ENCODE data around the gene MAF.

The MAF gene

DNA sequence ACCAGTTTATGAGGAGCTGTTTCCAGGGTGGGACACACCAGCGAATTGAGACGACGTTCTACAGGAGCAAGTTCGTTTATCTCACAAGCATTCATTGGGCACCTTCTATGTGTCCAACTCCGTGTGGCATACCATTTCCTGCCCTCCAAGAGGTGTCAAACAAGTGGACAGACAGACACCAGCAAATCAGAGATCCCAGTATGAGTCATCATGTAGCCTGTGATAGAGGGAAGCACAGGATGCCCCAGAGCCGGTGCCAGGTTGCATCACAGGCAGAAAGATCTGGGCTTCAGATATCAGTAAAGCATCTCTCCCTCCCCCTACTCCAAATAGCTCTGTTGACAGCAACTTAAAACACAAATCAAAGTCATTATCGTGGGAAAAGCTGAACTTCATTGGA is 31.8 kb upstream of the MAF start:
- in situ Hi-C loops (cut with HindIII; ENCODE audit: low pct_ligation_motif_present, low sequenced_read_pairs): no loop called here
- Histone ChIP-seq H3K4me3 (ENCODE audit: low read depth, low read length) (no peak overlapping the region), H3K27me3 (replicated peaks) (no peaks in the 10 kb centered on the region), H3K27ac (no peak overlapping the region), H3K36me3 (replicated peaks) (no peaks in the 10 kb centered on the region)
- DNase-seq: peak; percentile 45
- TF ChIP-seq CTCF (IDR thresholded peaks at IDR 0.05; ENCODE audit: low read depth, low read length, missing control alignments): no peak

DNA sequence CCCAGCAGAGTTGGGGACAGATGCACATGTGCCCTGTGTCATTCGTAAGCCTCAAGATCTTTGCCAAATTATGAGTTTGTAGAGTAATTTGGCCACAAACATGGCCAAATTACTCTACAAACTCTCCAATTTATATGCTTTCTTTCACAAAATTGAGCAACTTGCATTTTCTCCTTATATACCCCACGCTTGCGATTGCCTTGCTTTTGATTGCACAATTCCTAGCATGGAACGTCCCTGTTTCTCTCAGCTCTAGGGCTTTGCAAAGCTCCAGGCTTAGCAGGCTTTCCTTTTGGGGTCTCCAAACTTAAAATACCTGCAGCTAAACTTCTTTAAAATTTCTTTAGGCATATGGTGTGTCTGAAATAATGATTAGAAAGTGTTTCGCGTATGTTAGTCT is 28.5 kb upstream of the MAF start:
- no peak for DNase-seq
- peak overlapping the region; percentile 4 for H3K27ac ChIP-seq
- in situ Hi-C loops (cut with HindIII; ENCODE audit: low pct_ligation_motif_present, low sequenced_read_pairs): no loop called here
- no peak for TF ChIP-seq CTCF (IDR thresholded peaks at IDR 0.05; ENCODE audit: low read depth, low read length, missing control alignments)
- H3K27me3 ChIP-seq (replicated peaks): no peaks in the 10 kb centered on the region
- no peaks in the 10 kb centered on the region for H3K36me3 ChIP-seq (replicated peaks)
- no peak overlapping the region for H3K4me3 ChIP-seq (ENCODE audit: low read depth, low read length)

DNA sequence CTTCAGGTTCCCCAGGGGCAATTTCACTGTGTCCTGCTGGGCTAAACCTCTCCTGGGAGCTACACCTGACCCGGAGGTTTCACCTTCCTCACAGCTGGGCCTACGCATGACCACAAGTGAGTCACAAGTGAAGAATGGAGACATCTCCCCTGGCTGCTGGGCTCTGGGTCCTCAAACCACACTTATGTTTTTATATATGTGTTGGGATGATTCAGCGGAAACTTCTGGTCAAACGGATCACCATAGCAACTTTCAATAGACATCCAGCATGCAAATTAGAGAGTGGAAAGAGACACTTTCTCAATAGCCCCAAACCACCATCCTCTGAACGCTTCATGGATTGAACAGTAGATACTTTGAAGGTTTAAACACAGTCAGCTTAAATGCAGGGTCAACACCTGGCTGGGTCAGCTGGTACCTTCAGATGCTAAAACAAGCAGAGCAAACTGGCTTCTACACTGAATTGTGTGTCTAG is 28.0 kb upstream of the MAF start:
- Histone ChIP-seq H3K4me3 (ENCODE audit: low read depth, low read length) (no peak overlapping the region), H3K27ac (peak overlapping the region; percentile 4), H3K36me3 (replicated peaks) (no peaks in the 10 kb centered on the region), H3K27me3 (replicated peaks) (no peaks in the 10 kb centered on the region)
- DNase-seq: peak; percentile 98
- no peak for TF ChIP-seq CTCF (IDR thresholded peaks at IDR 0.05; ENCODE audit: low read depth, low read length, missing control alignments)
- in situ Hi-C loops (cut with HindIII; ENCODE audit: low pct_ligation_motif_present, low sequenced_read_pairs): no loop called here

- in situ Hi-C loops (cut with HindIII; ENCODE audit: low pct_ligation_motif_present, low sequenced_read_pairs): no loop called here
- no peak for TF ChIP-seq CTCF (IDR thresholded peaks at IDR 0.05; ENCODE audit: low read depth, low read length, missing control alignments)
- Histone ChIP-seq H3K27me3 (replicated peaks) (no peaks in the 10 kb centered on the region), H3K27ac (no peak overlapping the region), H3K4me3 (ENCODE audit: low read depth, low read length) (no peak overlapping the region), H3K36me3 (replicated peaks) (no peaks in the 10 kb centered on the region)
- no peak for DNase-seq
Observed at GRCh38 chr16:79627092-79627491, 26.6 kb upstream of the MAF start.

DNA sequence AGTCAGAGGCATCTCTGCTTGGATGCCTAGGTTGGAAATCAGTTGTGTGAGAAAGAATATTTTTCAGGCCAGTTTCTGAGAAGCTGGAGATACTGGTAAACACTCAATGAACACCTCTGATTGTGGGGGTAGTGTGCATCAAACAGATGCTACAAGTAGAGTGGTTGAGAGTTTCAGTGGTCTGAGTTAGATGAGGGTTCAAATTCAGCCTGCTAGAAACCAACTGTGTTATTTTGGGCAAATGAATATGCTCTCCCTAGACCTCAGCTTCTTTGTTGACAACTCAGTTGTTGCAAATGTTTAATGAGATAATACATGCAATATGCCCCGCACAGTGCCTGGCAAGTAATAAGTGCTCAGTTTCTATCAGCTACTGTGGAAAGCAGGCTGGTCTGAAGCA is 25.2 kb upstream of the MAF start:
- Histone ChIP-seq H3K27me3 (replicated peaks) (no peaks in the 10 kb centered on the region), H3K36me3 (replicated peaks) (no peaks in the 10 kb centered on the region), H3K4me3 (ENCODE audit: low read depth, low read length) (no peak overlapping the region), H3K27ac (no peak overlapping the region)
- in situ Hi-C loops (cut with HindIII; ENCODE audit: low pct_ligation_motif_present, low sequenced_read_pairs): no loop called here
- TF ChIP-seq CTCF (IDR thresholded peaks at IDR 0.05; ENCODE audit: low read depth, low read length, missing control alignments): no peak
- DNase-seq: no peak

DNA sequence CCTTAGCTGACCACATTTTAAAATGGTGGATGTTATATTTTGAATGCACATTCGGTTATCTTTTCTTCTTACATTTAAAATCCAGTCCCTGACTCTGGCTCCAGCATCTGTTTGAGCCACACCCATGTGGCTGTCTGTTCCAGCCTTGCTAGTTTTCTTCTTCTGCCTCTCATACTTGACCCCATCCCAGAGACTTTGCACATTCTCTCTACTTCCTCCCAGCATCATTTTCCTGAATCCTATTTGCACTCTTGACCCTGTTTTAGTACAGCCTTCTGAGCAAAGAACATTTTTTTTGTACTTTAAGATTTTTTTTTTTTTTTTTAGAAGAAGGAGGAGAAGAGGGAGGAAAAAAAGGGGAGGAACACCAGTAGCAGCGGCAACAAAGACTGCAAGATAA is 23.3 kb upstream of the MAF start:
- Histone ChIP-seq H3K4me3 (ENCODE audit: low read depth, low read length) (no peak overlapping the region), H3K27me3 (replicated peaks) (no peaks in the 10 kb centered on the region), H3K36me3 (replicated peaks) (no peaks in the 10 kb centered on the region), H3K27ac (no peak overlapping the region)
- no peak for DNase-seq
- in situ Hi-C loops (cut with HindIII; ENCODE audit: low pct_ligation_motif_present, low sequenced_read_pairs): no loop called here
- no peak for TF ChIP-seq CTCF (IDR thresholded peaks at IDR 0.05; ENCODE audit: low read depth, low read length, missing control alignments)

Measured in brain microvascular endothelial cell (primary cell).